Measurements from ENCODE around the gene SRC. TPM values are rescaled to one million over a fixed set of nuclear protein-coding genes. Genes with fewer than 3 reads are reported as not detected.
A peak's percentile ranks its signal among the peaks of the same experiment; 100 is the strongest.

The SRC gene
- polyA plus RNA-seq, 1 of the 3 experiments (the other 2 are of a cell fraction), result 23.8 TPM

GRCh38 chr20:37299718-37300528 lies 46.0 kb upstream of the SRC start:
- no peak overlapping the region for H3K9ac ChIP-seq
- POLR2A ChIA-PET, result no interaction called here

GRCh38 chr20:37301120-37301519 lies 44.8 kb upstream of the SRC start:
- Histone ChIP-seq H3K9ac (no peak overlapping the region), H3K27ac (ENCODE audit: low read depth in 2 of 2, low read length in 1 of 2) (no peak overlapping the region), H3K27me3 (ENCODE audit: insufficient read depth) (no peaks in the 10 kb centered on the region), H3F3A (replicated peaks; ENCODE audit: insufficient read depth) (peaks cover 9% of the 10 kb centered on the region), H3K9me3 (no peaks in the 10 kb centered on the region), H3K36me3 (replicated peaks in 1 of 2; ENCODE audit: control insufficient read depth in 1 of 2, insufficient read depth in 2 of 2, low read length in 1 of 2) (peaks cover 27 to 37% of the 10 kb centered on the region in 2 experiments), H3K79me2 (ENCODE audit: insufficient read depth) (peaks cover 74% of the 10 kb centered on the region), H2AFZ (ENCODE audit: low read depth) (no peak overlapping the region), H3K4me3 (ENCODE audit: low read depth in 2 of 2, low read length in 1 of 2) (no peak overlapping the region), H3K4me2 (no peak overlapping the region), H3K4me1 (ENCODE audit: control insufficient read depth in 1 of 2, insufficient read depth in 2 of 2, low read depth in 1 of 2, low read length in 1 of 2) (peaks cover 14 to 18% of the 10 kb centered on the region in 2 experiments; a peak in 3 of 4 replicates), H4K20me1 (ENCODE audit: insufficient read depth) (no peaks in the 10 kb centered on the region), H3K9me2 (peaks cover 3% of the 10 kb centered on the region; the same call in 1 of the 2 replicates)
- 88% methylated on average over 9 of the region's 9 CpGs for WGBS (ENCODE audit: low lambda C conversion rate)
- TF ChIP-seq SMC3 (IDR thresholded peaks at IDR 0.05; ENCODE audit: low read depth, low read length) (no peak), SIN3A (IDR thresholded peaks at IDR 0.05; ENCODE audit: borderline replicate concordance, low read depth, low read length) (no peak), YY1 (IDR thresholded peaks at IDR 0.05; ENCODE audit: low read depth) (no peak), TEAD4 (IDR thresholded peaks at IDR 0.05; ENCODE audit: borderline replicate concordance, insufficient read depth) (no peak)
- POLR2A ChIA-PET, result no interaction called here
- CTCF ChIA-PET, result interaction anchor here (0.6 to 3.2 kb wide), 2 partner anchors 11 to 18 kb away, joined by 3 to 8 read pairs; no protein-coding TSS in a partner anchor
- DNase-seq, result no peak

More at GRCh38 chr20:37299718-37300528, 46.0 kb upstream of the SRC start:
- WGBS (ENCODE audit: low lambda C conversion rate), result 96% methylated on average over 6 of the region's 6 CpGs
- Histone ChIP-seq H3K36me3 (replicated peaks in 1 of 2; ENCODE audit: control insufficient read depth in 1 of 2, insufficient read depth in 2 of 2, low read length in 1 of 2) (peaks cover 27 to 37% of the 10 kb centered on the region in 2 experiments), H4K20me1 (ENCODE audit: insufficient read depth) (no peaks in the 10 kb centered on the region), H3F3A (replicated peaks; ENCODE audit: insufficient read depth) (peaks cover 19% of the 10 kb centered on the region), H3K4me2 (no peak overlapping the region), H3K9me3 (no peaks in the 10 kb centered on the region), H3K4me1 (ENCODE audit: control insufficient read depth in 1 of 2, insufficient read depth in 2 of 2, low read depth in 1 of 2, low read length in 1 of 2) (peaks cover 21 to 23% of the 10 kb centered on the region in 2 experiments; a peak in 3 of 4 replicates), H3K9me2 (peaks cover 3% of the 10 kb centered on the region; the same call in 1 of the 2 replicates), H3K4me3 (ENCODE audit: low read depth in 2 of 2, low read length in 1 of 2) (no peak overlapping the region), H3K79me2 (ENCODE audit: insufficient read depth) (peaks cover 72% of the 10 kb centered on the region), H3K27me3 (ENCODE audit: insufficient read depth) (no peaks in the 10 kb centered on the region), H2AFZ (ENCODE audit: low read depth) (no peak overlapping the region), H3K27ac (ENCODE audit: low read depth in 2 of 2, low read length in 1 of 2) (peak overlapping the region in 1 of 2 experiments; percentile 5; a peak in 1 of 4 replicates)
- TF ChIP-seq USF2 (IDR thresholded peaks at IDR 0.05; ENCODE audit: borderline replicate concordance, low read depth, low read length) (no peak), RFX5 (IDR thresholded peaks at IDR 0.05; ENCODE audit: low read length) (no peak), NFIC (IDR thresholded peaks at IDR 0.05; ENCODE audit: borderline replicate concordance) (no peak)
- TF ChIP-seq, protein P1, sequence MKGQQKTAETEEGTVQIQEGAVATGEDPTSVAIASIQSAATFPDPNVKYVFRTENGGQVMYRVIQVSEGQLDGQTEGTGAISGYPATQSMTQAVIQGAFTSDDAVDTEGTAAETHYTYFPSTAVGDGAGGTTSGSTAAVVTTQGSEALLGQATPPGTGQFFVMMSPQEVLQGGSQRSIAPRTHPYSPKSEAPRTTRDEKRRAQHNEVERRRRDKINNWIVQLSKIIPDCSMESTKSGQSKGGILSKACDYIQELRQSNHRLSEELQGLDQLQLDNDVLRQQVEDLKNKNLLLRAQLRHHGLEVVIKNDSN (IDR thresholded peaks at IDR 0.05; ENCODE audit: borderline replicate concordance, low read depth), result no peak
- CTCF ChIA-PET, result no interaction called here
- no peak for DNase-seq

Data from SK-N-SH (cell line).